ENCODE data around the gene INTS14.
"Not testable (repeated sequence)": the region's sequence is repeated elsewhere in the genome, so short reads cannot be mapped to it uniquely, and the experiment has no call there.

GRCh38 chr15:65615887-65616286, 5.0 kb upstream of the INTS14 start:
- TF ChIP-seq, protein P1, sequence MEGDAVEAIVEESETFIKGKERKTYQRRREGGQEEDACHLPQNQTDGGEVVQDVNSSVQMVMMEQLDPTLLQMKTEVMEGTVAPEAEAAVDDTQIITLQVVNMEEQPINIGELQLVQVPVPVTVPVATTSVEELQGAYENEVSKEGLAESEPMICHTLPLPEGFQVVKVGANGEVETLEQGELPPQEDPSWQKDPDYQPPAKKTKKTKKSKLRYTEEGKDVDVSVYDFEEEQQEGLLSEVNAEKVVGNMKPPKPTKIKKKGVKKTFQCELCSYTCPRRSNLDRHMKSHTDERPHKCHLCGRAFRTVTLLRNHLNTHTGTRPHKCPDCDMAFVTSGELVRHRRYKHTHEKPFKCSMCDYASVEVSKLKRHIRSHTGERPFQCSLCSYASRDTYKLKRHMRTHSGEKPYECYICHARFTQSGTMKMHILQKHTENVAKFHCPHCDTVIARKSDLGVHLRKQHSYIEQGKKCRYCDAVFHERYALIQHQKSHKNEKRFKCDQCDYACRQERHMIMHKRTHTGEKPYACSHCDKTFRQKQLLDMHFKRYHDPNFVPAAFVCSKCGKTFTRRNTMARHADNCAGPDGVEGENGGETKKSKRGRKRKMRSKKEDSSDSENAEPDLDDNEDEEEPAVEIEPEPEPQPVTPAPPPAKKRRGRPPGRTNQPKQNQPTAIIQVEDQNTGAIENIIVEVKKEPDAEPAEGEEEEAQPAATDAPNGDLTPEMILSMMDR (IDR thresholded peaks at IDR 0.05; ENCODE audit: insufficient read depth, low read length, poor library complexity, severe bottlenecking): not testable (repeated sequence)
- not testable (repeated sequence) for TF ChIP-seq EZH2phosphoT487 (conservative IDR thresholded peaks at IDR 0.05; ENCODE audit: low read length)
